Mesothelial cell of epicardium (in vitro differentiated cells): Measurements from ENCODE around the gene C8A. TPM values are rescaled to one million over a fixed set of nuclear protein-coding genes. Genes with fewer than 3 reads are reported as not detected.

Experiments
- DNase-seq, 2 experiments: peaks; one replicate each; pipeline ENCODE4 v3.0.0; 2021; ENCODE audit warnings: low spot score in 2 of 2; ENCODE audit not compliant: unreplicated experiment in 2 of 2
- H3K27ac Mint-ChIP-seq: 2 replicates; pipeline ENCODE4 v1.8.0; 2021; ENCODE audit warnings: mixed read lengths
- H3K27me3 Mint-ChIP-seq: 2 replicates; pipeline ENCODE4 v1.8.0; 2021; ENCODE audit warnings: low read depth, mixed read lengths
- H3K36me3 Mint-ChIP-seq: 2 replicates; pipeline ENCODE4 v1.8.0; 2021; ENCODE audit warnings: mixed read lengths
- H3K4me1 Mint-ChIP-seq: 2 replicates; pipeline ENCODE4 v1.8.0; 2021; ENCODE audit warnings: mixed read lengths
- H3K4me3 Mint-ChIP-seq: 2 replicates; pipeline ENCODE4 v1.8.0; 2021; ENCODE audit warnings: mild to moderate bottlenecking, moderate library complexity, mixed read lengths
- H3K9me3 Mint-ChIP-seq: 2 replicates; pipeline ENCODE4 v1.8.0; 2021; ENCODE audit warnings: mixed read lengths
- CTCF ChIP-seq: fragments of 200-600 bp; sonication (generic); IDR thresholded peaks from one replicate; pipeline ENCODE4 v1.5.0; 2021; ENCODE audit warnings: antibody characterized with exemption; ENCODE audit not compliant: unreplicated experiment
- total RNA-seq: library from RNA; stranded (reverse); gene quantifications from 3 replicates; pipeline ENCODE4 v1.2.1, GENCODE V29; 2021

Gene C8A
- total RNA-seq, 1 donor from 2014 or later, result not detected

GRCh38 chr1:56933161-56933560 is 78.6 kb downstream of the C8A start:
- H3K9me3 Mint-ChIP-seq, result peaks cover 7% of the 10 kb centered on the region
- DNase-seq, result no peak
- no peak overlapping the region for H3K27ac Mint-ChIP-seq
- H3K27me3 Mint-ChIP-seq, result peaks cover 67% of the 10 kb centered on the region
- no peaks in the 10 kb centered on the region for H3K36me3 Mint-ChIP-seq
- no peak for TF ChIP-seq CTCF
- peaks cover 2% of the 10 kb centered on the region for H3K4me1 Mint-ChIP-seq
- no peak overlapping the region for H3K4me3 Mint-ChIP-seq

GRCh38 chr1:56933606-56934005 is 79.0 kb downstream of the C8A start:
- TF ChIP-seq CTCF, result no peak
- Mint-ChIP-seq H3K27me3 (peaks cover 68% of the 10 kb centered on the region), H3K27ac (no peak overlapping the region), H3K9me3 (peaks cover 4% of the 10 kb centered on the region), H3K4me1 (peaks cover 2% of the 10 kb centered on the region), H3K36me3 (no peaks in the 10 kb centered on the region), H3K4me3 (no peak overlapping the region)
- DNase-seq, result no peak

- Mint-ChIP-seq H3K27ac (no peak overlapping the region), H3K4me3 (no peak overlapping the region), H3K27me3 (peaks cover 73% of the 10 kb centered on the region), H3K9me3 (no peaks in the 10 kb centered on the region), H3K4me1 (peaks cover 2% of the 10 kb centered on the region), H3K36me3 (no peaks in the 10 kb centered on the region)
- DNase-seq, result no peak
- TF ChIP-seq CTCF, result no peak
Observed at GRCh38 chr1:56934430-56935060, 79.9 kb downstream of the C8A start.

- H3K27ac Mint-ChIP-seq, result no peak overlapping the region
- H3K4me3 Mint-ChIP-seq, result no peak overlapping the region
- H3K27me3 Mint-ChIP-seq, result peaks cover 48% of the 10 kb centered on the region
- no peaks in the 10 kb centered on the region for H3K9me3 Mint-ChIP-seq
- TF ChIP-seq CTCF, result no peak
- H3K36me3 Mint-ChIP-seq, result no peaks in the 10 kb centered on the region
- no peaks in the 10 kb centered on the region for H3K4me1 Mint-ChIP-seq
- no peak for DNase-seq
Observed at GRCh38 chr1:56938646-56939045, 84.0 kb downstream of the C8A start.

- Mint-ChIP-seq H3K27me3 (peaks cover 43% of the 10 kb centered on the region), H3K4me1 (no peaks in the 10 kb centered on the region), H3K9me3 (no peaks in the 10 kb centered on the region), H3K4me3 (no peak overlapping the region), H3K36me3 (no peaks in the 10 kb centered on the region), H3K27ac (no peak overlapping the region)
- no peak for TF ChIP-seq CTCF
- DNase-seq, result no peak
Observed at GRCh38 chr1:56939209-56939608, 84.6 kb downstream of the C8A start.

- H3K9me3 Mint-ChIP-seq, result no peaks in the 10 kb centered on the region
Observed at GRCh38 chr1:56940039-56940438, 85.4 kb downstream of the C8A start.

More at GRCh38 chr1:56940039-56940438, 85.4 kb downstream of the C8A start:
- Mint-ChIP-seq H3K27me3 (peaks cover 37% of the 10 kb centered on the region), H3K36me3 (no peaks in the 10 kb centered on the region), H3K4me3 (no peak overlapping the region), H3K4me1 (no peaks in the 10 kb centered on the region), H3K27ac (no peak overlapping the region)
- DNase-seq, result no peak
- no peak for TF ChIP-seq CTCF
